IMR-90 (cell line): ENCODE results near the gene NSF. TPM values are rescaled to one million over a fixed set of nuclear protein-coding genes. Genes with fewer than 3 reads are reported as not detected.
"Not testable (repeated sequence)": the region's sequence is repeated elsewhere in the genome, so short reads cannot be mapped to it uniquely, and the experiment has no call there.

Source experiments
- ATAC-seq: fragments of 200-7000 bp; cut with Tn5 transposase; 2 replicates; pipeline ENCODE4 v1.9.1; 2020; ENCODE audit warnings: low read depth, mild to moderate bottlenecking, moderate library complexity
- BruUV-seq: library from RNA; stranded (reverse); fragments of 400-500 nt; replicated peaks from 2 replicates; lab custom pipeline; 2021; lab: Mats Ljungman, UMichigan
- CTCF ChIA-PET: fragments of 300-600 bp; formaldehyde crosslinking; extraction: SDS; loops from one replicate; lab custom pipeline; 2021; ENCODE audit warnings: antibody characterized with exemption; lab: Yijun Ruan, JAX
- POLR2A ChIA-PET: fragments of 300-600 bp; sonication (Branson Sonifier 250); formaldehyde crosslinking; loops from one replicate; lab custom pipeline; 2022; ENCODE audit warnings: antibody characterized with exemption; ENCODE audit not compliant: unreplicated experiment; lab: Charles Lee
- DNase-seq: peaks from one replicate; pipeline ENCODE4 v3.0.0; 2013
- H2AFZ ChIP-seq: replicated peaks from 2 replicates; pipeline ENCODE3; 2013; ENCODE audit warnings: low read length, mild to moderate bottlenecking; ENCODE audit not compliant: poor library complexity
- H2AK5ac ChIP-seq: 2 replicates; pipeline ENCODE4 v1.6.1; 2013; ENCODE audit warnings: low read depth, low read length, inconsistent platforms
- H2AK9ac ChIP-seq: replicated peaks from 2 replicates; pipeline ENCODE3; 2013; ENCODE audit warnings: mild to moderate bottlenecking, low read depth, low read length, moderate library complexity; ENCODE audit not compliant: poor library complexity
- H2BK120ac ChIP-seq: 2 replicates; pipeline ENCODE4 v1.6.1; 2013; ENCODE audit warnings: low read depth, low read length, inconsistent platforms
- H2BK15ac ChIP-seq: 3 replicates; pipeline ENCODE4 v1.6.1; 2013; ENCODE audit warnings: low read depth, low read length, inconsistent platforms
- H2BK20ac ChIP-seq: 2 replicates; pipeline ENCODE4 v1.6.1; 2013; ENCODE audit warnings: low read depth, mild to moderate bottlenecking, inconsistent platforms, low read length, moderate library complexity
- H2BK5ac ChIP-seq: 2 replicates; pipeline ENCODE4 v1.6.1; 2013; ENCODE audit warnings: mild to moderate bottlenecking, low read depth, low read length, inconsistent platforms; ENCODE audit not compliant: poor library complexity, severe bottlenecking
- H3K14ac ChIP-seq: replicated peaks from 2 replicates; pipeline ENCODE4 v1.6.1; 2013; ENCODE audit warnings: low read depth, low read length, inconsistent platforms
- H3K18ac ChIP-seq: 2 replicates; pipeline ENCODE4 v1.6.1; 2013; ENCODE audit warnings: low read depth, low read length, control low read depth
- H3K23ac ChIP-seq: 2 replicates; pipeline ENCODE4 v1.6.1; 2013; ENCODE audit warnings: low read depth, low read length, inconsistent platforms
- H3K27ac ChIP-seq: 2 replicates; pipeline ENCODE4 v1.5.1; 2013; ENCODE audit warnings: mild to moderate bottlenecking, control low read depth, low read length; ENCODE audit not compliant: insufficient read depth
- H3K27me3 ChIP-seq: 2 replicates; pipeline ENCODE4 v1.6.1; 2013; ENCODE audit warnings: low read length; ENCODE audit not compliant: control insufficient read depth, insufficient read depth
- H3K36me3 ChIP-seq: 2 replicates; pipeline ENCODE4 v1.6.1; 2013; ENCODE audit warnings: low read length, mixed read lengths; ENCODE audit not compliant: control insufficient read depth, insufficient read depth
- H3K4ac ChIP-seq: 2 replicates; pipeline ENCODE4 v1.6.1; 2013; ENCODE audit warnings: low read depth, low read length, inconsistent platforms
- H3K4me1 ChIP-seq: 2 replicates; pipeline ENCODE4 v1.6.1; 2013; ENCODE audit warnings: low read length, mixed read lengths; ENCODE audit not compliant: control insufficient read depth, insufficient read depth
- H3K4me2 ChIP-seq: 2 replicates; pipeline ENCODE4 v1.6.1; 2013; ENCODE audit warnings: low read depth, mild to moderate bottlenecking, control low read depth, low read length, moderate library complexity
- H3K4me3 ChIP-seq: 2 replicates; pipeline ENCODE4 v1.5.1; 2013; ENCODE audit warnings: low read depth, mild to moderate bottlenecking, control low read depth, low read length, moderate library complexity; ENCODE audit not compliant: insufficient read depth
- H3K56ac ChIP-seq: 2 replicates; pipeline ENCODE4 v1.6.1; 2013; ENCODE audit warnings: low read length, inconsistent platforms; ENCODE audit not compliant: insufficient read depth; ENCODE audit errors: extremely low read depth
- H3K79me1 ChIP-seq, 2 experiments: 2 replicates each; pipeline ENCODE4 v1.6.1; 2013; ENCODE audit warnings: low read length in 2 of 2, inconsistent platforms in 1 of 2, low read depth in 1 of 2
- H3K9ac ChIP-seq: 2 replicates; pipeline ENCODE4 v1.6.1; 2013; ENCODE audit warnings: low read depth, low read length, control low read depth
- H3K9me1 ChIP-seq: 2 replicates; pipeline ENCODE4 v1.6.1; 2013; ENCODE audit warnings: low read length, inconsistent platforms; ENCODE audit not compliant: insufficient read depth
- H3K9me3 ChIP-seq: 2 replicates; pipeline ENCODE4 v1.6.1; 2013; ENCODE audit warnings: low read length; ENCODE audit not compliant: control insufficient read depth, insufficient read depth
- H4K20me1 ChIP-seq: 2 replicates; pipeline ENCODE4 v1.6.1; 2013; ENCODE audit warnings: low read length, inconsistent platforms; ENCODE audit not compliant: insufficient read depth
- H4K5ac ChIP-seq: 2 replicates; pipeline ENCODE4 v1.6.1; 2013; ENCODE audit warnings: mild to moderate bottlenecking, low read depth, low read length, control low read depth
- H4K8ac ChIP-seq, 2 experiments: 2 replicates each; pipeline ENCODE4 v1.6.1; 2013; ENCODE audit warnings: low read depth in 2 of 2, low read length in 2 of 2, control low read depth in 1 of 2, inconsistent platforms in 1 of 2
- H4K91ac ChIP-seq: 2 replicates; pipeline ENCODE4 v1.6.1; 2013; ENCODE audit warnings: low read depth, low read length, inconsistent platforms; ENCODE audit not compliant: insufficient read depth
- WGBS, 2 experiments: methylation state at CpG; one replicate each; pipeline versions ENCODE4 v1.1.5 to v1.1.7; 2013; ENCODE audit warnings: missing lambda C conversion rate in 2 of 2; ENCODE audit not compliant: insufficient read length in 1 of 2; ENCODE audit errors: extremely low coverage in 2 of 2; 5-methylcytosine and 5-hydroxymethylcytosine counted together
- dilution Hi-C: fragments of 300-500 bp; cut with HindIII; formaldehyde crosslinking; loops from one replicate; pipeline ENCODE4 v1.14.3; 2018; ENCODE audit warnings: low sequenced_read_pairs; ENCODE audit not compliant: unreplicated experiment
- in situ Hi-C: fragments of 300-500 bp; cut with MboI; formaldehyde crosslinking; loops from 3 replicates; pipeline ENCODE4 v1.14.3; 2019; ENCODE audit warnings: low sequenced_read_pairs, inconsistent platforms, mixed read lengths
- intact Hi-C: fragments of 100-400 bp; cut with micrococcal nuclease; formaldehyde crosslinking; loops from 2 replicates; pipeline ENCODE4 v1.10.0; 2022
- polyA plus RNA-seq, 3 experiments: library from polyadenylated mRNA; depleted of rRNA; stranded (reverse); fragments of >200 nt; gene quantifications; 2 replicates each; pipeline ENCODE4 v1.2.3, GENCODE V29; 2012; ENCODE audit warnings: low replicate concordance in 1 of 3
- total RNA-seq: library from RNA; depleted of rRNA; stranded (reverse); fragments of >200 nt; gene quantifications from 2 replicates; pipeline ENCODE4 v1.2.3, GENCODE V29; 2012

Gene NSF
- total and polyA plus RNA-seq, 2 of the 4 experiments (the other 2 are of a cell fraction), result 38.9 to 110 TPM

- H3K4me1 ChIP-seq, ATAC-seq, H2AFZ ChIP-seq, H3K36me3 ChIP-seq, H2AK9ac ChIP-seq, H4K91ac ChIP-seq, in situ Hi-C loops, H4K5ac ChIP-seq, dilution Hi-C loops, H3K9me3 ChIP-seq, CTCF ChIA-PET, H4K8ac ChIP-seq, H3K18ac ChIP-seq, H2BK5ac ChIP-seq, H3K4me2 ChIP-seq, H3K56ac ChIP-seq, H3K9ac ChIP-seq, H3K4me3 ChIP-seq, H4K20me1 ChIP-seq, H3K9me1 ChIP-seq, H3K27ac ChIP-seq, H3K27me3 ChIP-seq, DNase-seq, H3K23ac ChIP-seq, H3K79me1 ChIP-seq, H2BK20ac ChIP-seq, intact Hi-C loops, H3K14ac ChIP-seq, POLR2A ChIA-PET, H2BK15ac ChIP-seq, H2AK5ac ChIP-seq, H3K4ac ChIP-seq, H2BK120ac ChIP-seq, BruUV-seq: not testable (repeated sequence)
- no CpG with 5 or more reads among the region's 3 CpGs for WGBS, 2 experiments
Observed at GRCh38 chr17:46600767-46601166, 10.3 kb downstream of the NSF start.

- H3K4ac ChIP-seq, intact Hi-C loops, H3K36me3 ChIP-seq, in situ Hi-C loops, H2BK15ac ChIP-seq, H3K27me3 ChIP-seq, dilution Hi-C loops, BruUV-seq, H2AK5ac ChIP-seq, DNase-seq, H2BK120ac ChIP-seq, H4K91ac ChIP-seq, H3K9me1 ChIP-seq, H2BK20ac ChIP-seq, H3K9ac ChIP-seq, POLR2A ChIA-PET, H3K79me1 ChIP-seq, H4K8ac ChIP-seq, H3K18ac ChIP-seq, CTCF ChIA-PET, H2BK5ac ChIP-seq, H3K14ac ChIP-seq, H3K4me3 ChIP-seq, H2AFZ ChIP-seq, H2AK9ac ChIP-seq, H3K23ac ChIP-seq, H3K4me2 ChIP-seq, H4K5ac ChIP-seq, H3K27ac ChIP-seq, H4K20me1 ChIP-seq, ATAC-seq, H3K9me3 ChIP-seq, H3K56ac ChIP-seq, H3K4me1 ChIP-seq: not testable (repeated sequence)
Observed at GRCh38 chr17:46603125-46603524, 12.7 kb downstream of the NSF start.
